ENCODE results near the gene PODNL1. TPM values are rescaled to one million over a fixed set of nuclear protein-coding genes. Genes with fewer than 3 reads are reported as not detected.
A peak's percentile ranks its signal among the peaks of the same experiment; 100 is the strongest.

Gene PODNL1
- total and polyA plus RNA-seq, 4 donors, result 0.30 to 7.5 (median 3.1) TPM

DNA sequence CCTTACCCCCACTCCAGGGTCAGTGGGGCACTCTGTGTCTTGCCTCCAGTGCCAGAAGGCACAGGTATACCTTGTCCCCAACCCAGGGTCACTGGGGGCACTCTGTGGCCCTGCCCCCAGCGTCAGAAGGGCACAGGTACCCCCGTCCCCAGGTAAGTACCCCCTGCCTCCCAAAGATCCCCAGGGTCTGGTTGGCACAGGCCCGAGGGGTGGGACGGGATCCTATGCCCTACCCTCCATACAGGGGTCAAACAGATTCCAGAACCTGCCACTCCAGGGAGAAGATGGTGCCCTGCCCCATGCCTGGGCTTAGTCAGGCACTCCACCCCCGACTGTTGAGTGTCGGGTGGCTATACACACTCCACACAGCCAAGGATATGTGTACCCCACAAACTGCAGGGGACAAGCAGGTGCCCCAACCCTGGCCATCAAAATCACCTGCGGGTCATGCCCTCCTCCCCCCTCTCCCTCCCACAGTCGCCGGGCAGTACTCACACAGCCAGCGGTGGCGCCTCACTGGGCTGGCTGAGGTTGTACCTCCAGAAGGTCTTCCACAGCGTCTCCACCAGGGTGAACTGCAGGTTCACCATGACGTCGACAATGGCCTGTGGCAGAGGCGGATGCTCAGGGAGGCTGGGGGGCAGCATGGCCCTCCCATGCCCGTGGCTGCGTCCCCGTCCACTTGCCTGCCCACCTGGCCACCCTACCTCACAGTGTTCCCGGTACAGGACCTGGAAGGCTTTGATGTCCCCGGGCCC, 27.9 kb upstream of the PODNL1 start:
- no peak overlapping the region for H3K4me3 ChIP-seq (ENCODE audit: low read depth, low read length)
- H3K9me3 ChIP-seq (ENCODE audit: control insufficient read depth, insufficient read depth, low read length), result no peaks in the 10 kb centered on the region
- DNase-seq (ENCODE audit: low read depth in 4 of 6, low spot score in 6 of 6), result no peak
- H3K4me1 ChIP-seq (ENCODE audit: control insufficient read depth, insufficient read depth, low read length), result no peaks in the 10 kb centered on the region
- H3K36me3 ChIP-seq (ENCODE audit: control insufficient read depth, insufficient read depth, low read length), result peaks cover 87% of the 10 kb centered on the region
- no peak overlapping the region for H3K27ac ChIP-seq (ENCODE audit: low read depth, low read length)
- no peaks in the 10 kb centered on the region for H3K27me3 ChIP-seq (ENCODE audit: control insufficient read depth, insufficient read depth, low read length)
- 90% methylated on average over 17 of the region's 20 CpGs for WGBS (ENCODE audit: insufficient coverage)

DNA sequence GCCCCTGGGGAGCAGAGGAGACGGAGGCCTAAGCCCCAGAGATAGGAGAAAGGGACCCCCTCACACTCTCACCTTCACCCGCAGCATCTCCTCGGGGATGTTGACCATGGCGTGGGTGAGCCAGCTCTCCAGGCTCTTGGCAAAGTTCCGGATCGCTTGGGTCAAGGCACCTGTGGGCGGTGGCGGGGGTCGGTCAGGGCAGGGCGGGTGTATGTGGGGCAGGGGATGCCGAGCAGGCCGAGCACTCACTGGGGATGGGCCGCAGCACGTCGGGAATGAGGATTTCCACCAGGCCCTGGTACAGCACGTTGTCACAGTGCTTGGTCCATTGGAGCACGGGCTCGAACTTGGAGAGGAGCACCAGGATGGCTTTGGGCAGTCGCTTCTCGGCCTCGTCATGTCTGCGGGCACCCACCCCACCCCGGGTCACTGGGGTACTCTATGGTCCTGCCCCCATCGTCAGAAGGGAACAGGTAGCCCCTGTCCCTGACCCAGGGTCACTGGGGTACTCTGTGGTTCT, 27.2 kb upstream of the PODNL1 start:
- Histone ChIP-seq H3K27me3 (ENCODE audit: control insufficient read depth, insufficient read depth, low read length) (no peaks in the 10 kb centered on the region), H3K27ac (ENCODE audit: low read depth, low read length) (no peak overlapping the region), H3K9me3 (ENCODE audit: control insufficient read depth, insufficient read depth, low read length) (no peaks in the 10 kb centered on the region), H3K4me3 (ENCODE audit: low read depth, low read length) (no peak overlapping the region), H3K4me1 (ENCODE audit: control insufficient read depth, insufficient read depth, low read length) (no peaks in the 10 kb centered on the region), H3K36me3 (ENCODE audit: control insufficient read depth, insufficient read depth, low read length) (peaks cover 89% of the 10 kb centered on the region)
- WGBS (ENCODE audit: insufficient coverage), result 91% methylated on average over 22 of the region's 24 CpGs
- no peak for DNase-seq (ENCODE audit: low read depth in 4 of 6, low spot score in 6 of 6)

DNA sequence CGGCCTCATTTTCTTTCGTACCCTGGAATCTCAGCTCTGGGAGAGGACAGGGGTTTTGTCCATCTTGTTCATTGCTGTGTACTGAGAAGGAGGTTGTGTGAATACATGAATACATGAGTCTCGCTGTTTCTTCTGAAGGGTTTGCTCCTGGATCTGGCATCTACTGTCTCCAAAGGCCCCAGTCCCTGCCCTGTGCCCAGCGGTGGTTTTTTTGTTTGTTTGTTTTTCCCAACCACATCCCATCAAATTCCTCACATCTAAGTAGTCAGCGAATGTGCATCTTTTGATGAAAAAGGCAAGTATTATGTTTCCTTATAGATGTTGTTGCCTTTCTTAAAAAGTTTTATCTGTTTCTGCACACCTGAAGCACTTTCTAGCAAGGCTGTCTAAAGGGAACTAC, 26.6 kb upstream of the PODNL1 start:
- no peaks in the 10 kb centered on the region for H3K4me1 ChIP-seq (ENCODE audit: control insufficient read depth, insufficient read depth, low read length)
- H3K36me3 ChIP-seq (ENCODE audit: control insufficient read depth, insufficient read depth, low read length), result peaks cover 89% of the 10 kb centered on the region
- H3K27me3 ChIP-seq (ENCODE audit: control insufficient read depth, insufficient read depth, low read length), result no peaks in the 10 kb centered on the region
- DNase-seq (ENCODE audit: low read depth in 4 of 6, low spot score in 6 of 6), result no peak
- WGBS (ENCODE audit: insufficient coverage), result 90% methylated on average over 2 of the region's 5 CpGs
- H3K27ac ChIP-seq (ENCODE audit: low read depth, low read length), result no peak overlapping the region
- no peaks in the 10 kb centered on the region for H3K9me3 ChIP-seq (ENCODE audit: control insufficient read depth, insufficient read depth, low read length)
- no peak overlapping the region for H3K4me3 ChIP-seq (ENCODE audit: low read depth, low read length)

DNA sequence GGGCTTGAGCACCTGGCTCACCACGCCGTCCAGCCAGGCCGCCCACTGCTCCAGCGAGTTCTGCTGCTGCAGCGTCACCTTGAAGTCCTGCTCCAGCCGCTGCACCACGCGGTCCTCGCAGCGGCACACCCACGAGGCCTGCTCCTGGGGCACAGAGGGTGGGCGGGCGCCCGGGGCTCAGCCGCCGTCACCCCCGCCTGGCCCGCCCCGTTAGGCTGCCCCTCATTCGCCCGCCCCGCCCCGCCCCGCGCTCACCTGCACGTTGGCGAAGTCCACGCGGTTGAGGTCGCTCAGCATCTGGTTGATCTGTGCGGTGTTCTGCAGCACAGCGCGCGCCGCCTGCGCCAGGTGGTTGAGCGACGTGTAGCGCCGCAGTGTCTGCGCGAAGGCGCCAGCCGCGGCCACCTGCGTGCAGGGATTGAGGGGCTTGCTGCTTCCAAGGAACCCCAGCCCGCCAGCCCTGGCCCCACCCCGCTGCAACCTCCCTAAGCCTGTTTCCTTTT, 25.4 kb upstream of the PODNL1 start:
- no peak for DNase-seq (ENCODE audit: low read depth in 4 of 6, low spot score in 6 of 6)

DNA sequence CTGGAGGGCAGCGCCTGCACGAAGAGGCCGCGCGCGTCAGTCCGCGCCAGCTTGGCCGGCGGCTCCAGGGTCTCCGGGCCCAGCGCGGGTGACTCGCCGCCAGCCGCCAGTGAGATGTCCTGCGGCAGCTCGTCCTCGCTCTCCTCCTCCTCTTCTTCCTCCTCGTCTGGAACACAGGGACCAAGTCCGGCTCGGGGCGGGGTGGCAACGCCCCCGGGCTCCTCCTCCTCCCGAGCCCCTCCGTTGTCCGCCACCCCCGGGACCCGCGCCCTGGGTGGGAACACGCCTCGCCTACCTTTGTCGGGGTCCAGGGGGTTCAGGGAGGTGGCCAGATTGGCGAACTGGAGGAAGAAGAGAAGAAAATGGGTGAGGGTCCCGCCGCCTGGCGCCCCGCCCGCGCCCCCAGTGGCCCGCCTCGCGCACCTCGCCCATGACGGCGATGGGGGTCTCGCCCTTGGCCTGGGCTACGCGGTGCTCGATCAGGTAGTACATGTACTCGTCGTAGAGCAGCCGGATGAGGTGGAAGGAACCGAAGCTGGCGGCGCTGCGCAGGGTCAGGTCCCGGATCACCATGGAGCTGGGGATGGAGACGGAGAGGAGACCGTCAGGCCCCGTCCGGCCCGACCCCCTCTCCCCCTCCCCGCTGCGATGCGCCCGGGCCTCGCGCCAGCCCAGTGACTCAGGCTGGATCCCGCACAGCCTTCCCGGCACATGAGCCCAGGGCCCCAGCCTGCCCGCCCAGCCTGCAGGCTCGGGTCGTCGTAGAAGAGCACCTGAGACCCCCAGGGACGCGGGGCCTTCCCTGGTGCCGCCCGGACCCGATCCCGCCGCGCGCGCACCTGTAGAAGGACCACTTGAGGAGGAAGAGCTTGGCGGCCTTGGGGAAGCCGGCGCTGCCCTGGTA, 24.7 kb upstream of the PODNL1 start:
- H3K27ac ChIP-seq (ENCODE audit: low read depth, low read length), result no peak overlapping the region
- 53% methylated on average over 86 of the region's 89 CpGs for WGBS (ENCODE audit: insufficient coverage)

More for the DNA sequence above, 25.4 kb upstream of the PODNL1 start:
- 78% methylated on average over 45 of the region's 48 CpGs for WGBS (ENCODE audit: insufficient coverage)
- H3K27ac ChIP-seq (ENCODE audit: low read depth, low read length), result no peak overlapping the region
- H3K36me3 ChIP-seq (ENCODE audit: control insufficient read depth, insufficient read depth, low read length), result peaks cover 89% of the 10 kb centered on the region
- no peaks in the 10 kb centered on the region for H3K4me1 ChIP-seq (ENCODE audit: control insufficient read depth, insufficient read depth, low read length)
- no peaks in the 10 kb centered on the region for H3K27me3 ChIP-seq (ENCODE audit: control insufficient read depth, insufficient read depth, low read length)
- no peak overlapping the region for H3K4me3 ChIP-seq (ENCODE audit: low read depth, low read length)
- H3K9me3 ChIP-seq (ENCODE audit: control insufficient read depth, insufficient read depth, low read length), result no peaks in the 10 kb centered on the region

DNA sequence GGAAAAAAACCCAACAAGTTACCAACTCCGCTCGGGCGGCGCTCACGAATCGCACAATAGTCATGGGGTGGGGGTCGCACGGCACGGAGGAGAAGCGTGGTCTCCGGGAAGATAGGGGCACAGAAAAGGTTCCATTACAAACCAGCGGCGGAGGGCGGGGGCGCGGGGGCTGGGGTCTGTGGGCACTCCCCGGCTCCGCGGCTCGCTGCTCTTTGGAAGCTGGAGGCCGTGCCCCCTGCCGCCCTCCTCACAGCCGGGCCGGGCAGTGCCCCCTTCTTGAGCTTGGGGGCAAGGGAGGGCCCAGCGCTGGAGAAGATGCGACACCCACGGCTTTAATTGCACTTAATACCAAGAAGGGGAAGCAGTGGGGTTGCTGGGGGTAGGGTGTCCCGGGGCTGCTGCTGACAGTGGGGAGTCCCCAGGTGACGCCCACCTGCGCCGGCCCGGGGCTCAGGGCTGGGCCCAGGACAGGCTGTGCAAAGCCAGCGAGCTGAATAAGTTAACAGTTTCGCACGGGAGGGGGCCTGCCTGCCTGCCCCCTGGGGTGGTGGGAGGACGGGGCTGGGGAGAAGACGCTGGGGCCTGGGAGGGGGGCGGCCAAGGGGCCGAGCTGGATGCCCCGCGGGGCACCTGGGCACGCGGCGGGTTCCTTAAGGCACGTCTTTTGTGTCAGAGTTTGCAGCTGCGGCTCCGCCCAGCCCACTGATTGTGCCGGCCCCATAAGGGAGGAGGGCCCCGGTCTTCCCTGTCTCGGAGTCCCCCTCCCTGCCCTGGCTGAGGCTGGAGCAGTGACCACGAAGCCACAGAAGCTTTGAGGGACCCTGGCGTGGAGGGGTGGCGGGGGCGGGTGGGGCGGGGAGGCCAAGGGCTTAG, 23.8 kb upstream of the PODNL1 start:
- H3K36me3 ChIP-seq (ENCODE audit: control insufficient read depth, insufficient read depth, low read length), result peaks cover 89% of the 10 kb centered on the region
- 43% methylated on average over 37 of the region's 55 CpGs for WGBS (ENCODE audit: insufficient coverage)
- H3K4me1 ChIP-seq (ENCODE audit: control insufficient read depth, insufficient read depth, low read length), result no peaks in the 10 kb centered on the region
- no peak overlapping the region for H3K27ac ChIP-seq (ENCODE audit: low read depth, low read length)
- no peaks in the 10 kb centered on the region for H3K27me3 ChIP-seq (ENCODE audit: control insufficient read depth, insufficient read depth, low read length)
- DNase-seq (ENCODE audit: low read depth in 4 of 6, low spot score in 6 of 6), result peak in 1 of 6 donors; percentile 55
- no peak overlapping the region for H3K4me3 ChIP-seq (ENCODE audit: low read depth, low read length)
- no peaks in the 10 kb centered on the region for H3K9me3 ChIP-seq (ENCODE audit: control insufficient read depth, insufficient read depth, low read length)

More for the DNA sequence above, 24.7 kb upstream of the PODNL1 start:
- Histone ChIP-seq H3K36me3 (ENCODE audit: control insufficient read depth, insufficient read depth, low read length) (peaks cover 89% of the 10 kb centered on the region), H3K4me3 (ENCODE audit: low read depth, low read length) (no peak overlapping the region), H3K9me3 (ENCODE audit: control insufficient read depth, insufficient read depth, low read length) (no peaks in the 10 kb centered on the region), H3K4me1 (ENCODE audit: control insufficient read depth, insufficient read depth, low read length) (no peaks in the 10 kb centered on the region), H3K27me3 (ENCODE audit: control insufficient read depth, insufficient read depth, low read length) (no peaks in the 10 kb centered on the region)
- peak in 2 of 6 donors; percentile 26 to 55 for DNase-seq (ENCODE audit: low read depth in 4 of 6, low spot score in 6 of 6)

DNA sequence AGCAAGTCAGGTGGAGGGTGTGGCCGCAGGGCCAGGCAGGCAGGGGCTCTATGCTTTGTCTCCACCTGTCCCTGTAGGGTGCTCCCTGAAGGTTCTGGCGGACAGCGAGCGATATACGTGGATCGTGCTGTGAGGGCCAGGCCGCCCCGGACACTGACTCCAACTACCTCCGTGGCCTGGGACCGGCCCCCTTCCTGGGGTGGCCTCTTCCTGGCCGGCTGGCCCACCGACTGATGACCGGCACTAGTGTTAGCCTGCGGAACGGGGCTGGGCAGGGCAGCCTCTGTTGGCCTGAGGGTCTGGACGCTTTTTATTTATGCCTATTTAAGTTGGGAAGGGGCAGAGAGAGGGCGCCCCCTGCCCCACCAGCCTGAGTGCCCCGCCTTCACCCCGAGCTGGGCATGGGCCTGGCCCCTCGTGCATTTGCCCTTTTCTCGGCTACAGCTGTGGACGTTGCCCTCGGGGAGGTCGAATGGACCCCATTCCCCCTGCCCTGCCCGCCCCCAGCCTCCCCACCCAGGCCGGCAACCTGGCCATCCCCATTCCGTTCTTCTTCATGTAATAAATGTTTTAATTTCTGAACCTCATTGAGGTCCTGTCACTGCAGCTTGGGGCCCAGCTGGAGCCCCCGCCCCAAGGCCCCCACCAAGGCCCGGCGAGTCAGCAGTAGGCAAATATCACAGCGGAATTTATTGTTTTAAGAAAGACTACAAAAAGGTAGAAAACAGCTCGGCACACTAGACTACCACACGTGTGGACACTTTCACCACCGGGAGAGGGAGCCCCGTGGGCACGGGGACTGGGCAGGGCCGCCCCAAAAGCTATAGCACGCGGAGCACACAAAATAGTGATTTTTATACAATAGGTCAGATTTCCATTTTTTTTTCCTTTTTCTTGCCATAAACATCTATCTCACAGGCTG, 22.9 kb upstream of the PODNL1 start:
- H3K27me3 ChIP-seq (ENCODE audit: control insufficient read depth, insufficient read depth, low read length), result no peaks in the 10 kb centered on the region
- WGBS (ENCODE audit: insufficient coverage), result 92% methylated on average over 21 of the region's 39 CpGs
- DNase-seq (ENCODE audit: low read depth in 4 of 6, low spot score in 6 of 6), result no peak
- peaks cover 89% of the 10 kb centered on the region for H3K36me3 ChIP-seq (ENCODE audit: control insufficient read depth, insufficient read depth, low read length)
- H3K4me3 ChIP-seq (ENCODE audit: low read depth, low read length), result no peak overlapping the region
- H3K9me3 ChIP-seq (ENCODE audit: control insufficient read depth, insufficient read depth, low read length), result no peaks in the 10 kb centered on the region
- H3K4me1 ChIP-seq (ENCODE audit: control insufficient read depth, insufficient read depth, low read length), result no peaks in the 10 kb centered on the region
- no peak overlapping the region for H3K27ac ChIP-seq (ENCODE audit: low read depth, low read length)

DNA sequence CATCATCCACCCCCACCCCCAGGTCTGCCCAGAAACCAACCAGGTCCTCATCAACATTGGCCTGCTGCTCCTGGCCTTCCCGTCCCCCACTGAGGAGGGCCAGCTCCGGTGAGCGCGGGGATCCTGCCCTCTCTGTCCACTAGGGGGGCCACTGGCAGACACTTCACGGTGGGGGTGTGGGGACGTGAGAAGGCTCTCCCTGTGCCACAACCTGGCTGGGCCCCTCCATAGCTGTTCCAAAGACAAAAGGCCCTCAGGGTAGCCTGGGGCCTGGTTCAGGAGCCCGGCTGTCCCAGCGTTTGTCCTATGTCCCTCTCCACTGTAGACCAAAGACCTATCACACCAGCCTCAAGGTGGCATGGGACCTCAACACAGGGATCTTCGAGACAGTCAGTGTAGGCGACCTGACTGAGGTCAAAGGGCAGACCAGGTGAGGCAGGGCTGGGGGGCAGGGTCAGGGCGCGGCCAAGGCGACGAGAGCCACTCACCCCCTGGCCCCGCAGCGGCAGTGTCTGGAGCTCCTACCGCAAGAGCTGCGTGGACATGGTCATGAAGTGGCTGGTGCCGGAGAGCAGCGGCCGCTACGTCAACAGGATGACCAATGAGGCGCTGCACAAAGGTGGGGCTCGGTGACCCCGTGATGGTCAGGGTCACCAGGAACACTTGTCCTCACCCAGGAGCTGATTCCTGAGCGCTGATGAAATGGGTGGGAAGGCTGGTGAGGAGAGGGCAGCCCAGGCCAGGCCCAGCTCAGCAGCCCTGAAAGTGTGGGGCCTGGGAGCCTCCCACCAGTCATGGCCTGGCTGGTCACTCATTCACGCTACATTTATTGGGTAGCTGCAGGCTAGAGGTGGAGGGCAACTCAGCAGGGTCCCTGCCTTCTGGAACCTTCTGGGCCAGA, 22.0 kb upstream of the PODNL1 start:
- Histone ChIP-seq H3K36me3 (ENCODE audit: control insufficient read depth, insufficient read depth, low read length) (peaks cover 89% of the 10 kb centered on the region), H3K9me3 (ENCODE audit: control insufficient read depth, insufficient read depth, low read length) (no peaks in the 10 kb centered on the region), H3K4me3 (ENCODE audit: low read depth, low read length) (no peak overlapping the region), H3K27me3 (ENCODE audit: control insufficient read depth, insufficient read depth, low read length) (no peaks in the 10 kb centered on the region), H3K27ac (ENCODE audit: low read depth, low read length) (no peak overlapping the region), H3K4me1 (ENCODE audit: control insufficient read depth, insufficient read depth, low read length) (no peaks in the 10 kb centered on the region)
- no peak for DNase-seq (ENCODE audit: low read depth in 4 of 6, low spot score in 6 of 6)
- WGBS (ENCODE audit: insufficient coverage), result 89% methylated on average over 22 of the region's 27 CpGs

Data from spinal cord (tissue), 10 donors.